PC-9 (cell line): ENCODE results near the gene LRRTM4.

Experiments used
- CTCF ChIP-seq: fragments of 200-600 bp; sonication (generic); conservative IDR thresholded peaks from 2 replicates; pipeline ENCODE4 v1.6.1; 2017; ENCODE audit warnings: mixed run types, antibody characterized with exemption, mild to moderate bottlenecking, moderate library complexity
- EZH2 ChIP-seq: fragments of 200-600 bp; sonication (generic); IDR thresholded peaks from 2 replicates; pipeline ENCODE4 v1.8.0; 2017; ENCODE audit warnings: antibody characterized with exemption, low read depth

- TF ChIP-seq CTCF (no peak), EZH2 (no peak)
These were observed 436.1 kb downstream of the LRRTM4 start for GRCh38 chr2:77086051-77086450.
